ENCODE measurements around the gene GBGT1.

The GBGT1 gene

GRCh38 chr9:133161547-133161950 is 2.2 kb downstream of the GBGT1 start:
- no peak for DNase-seq

- DNase-seq, result peak; percentile 87 to 90
These were observed 2.8 kb downstream of the GBGT1 start for GRCh38 chr9:133160742-133161546.

- no peak for DNase-seq
These were observed 5.0 kb downstream of the GBGT1 start for GRCh38 chr9:133158695-133159094.

GRCh38 chr9:133155156-133155555 is 8.6 kb downstream of the GBGT1 start:
- DNase-seq, result no peak

GRCh38 chr9:133154097-133154989 is 9.4 kb downstream of the GBGT1 start:
- DNase-seq, result no peak

GRCh38 chr9:133153227-133154096 is 10.3 kb downstream of the GBGT1 start:
- no peak for DNase-seq

- DNase-seq, result no peak
These were observed 11.9 kb downstream of the GBGT1 start for GRCh38 chr9:133151601-133152525.

GRCh38 chr9:133151041-133151440 is 12.7 kb downstream of the GBGT1 start:
- DNase-seq, result no peak

GRCh38 chr9:133149130-133150015 is 14.3 kb downstream of the GBGT1 start:
- peak; percentile 61 to 84 for DNase-seq

- no peak for DNase-seq
These were observed 15.2 kb downstream of the GBGT1 start for GRCh38 chr9:133148199-133149129.

GRCh38 chr9:133147412-133148198 is 16.1 kb downstream of the GBGT1 start:
- peak in 1 of 2 donors; percentile 78 for DNase-seq

- no peak for DNase-seq
These were observed 16.8 kb downstream of the GBGT1 start for GRCh38 chr9:133146746-133147411.

- peak in 1 of 2 donors; percentile 59 for DNase-seq
These were observed 18.5 kb downstream of the GBGT1 start for GRCh38 chr9:133144904-133145851.

- DNase-seq, result peak; percentile 65 to 85
These were observed 19.4 kb downstream of the GBGT1 start for GRCh38 chr9:133144142-133144903.

- no peak for DNase-seq
These were observed 20.0 kb downstream of the GBGT1 start for GRCh38 chr9:133143639-133144141.
